ENCODE data around the gene SLC44A5.
"Not testable (repeated sequence)": the region's sequence is repeated elsewhere in the genome, so short reads cannot be mapped to it uniquely, and the experiment has no call there.

Gene SLC44A5

DNA sequence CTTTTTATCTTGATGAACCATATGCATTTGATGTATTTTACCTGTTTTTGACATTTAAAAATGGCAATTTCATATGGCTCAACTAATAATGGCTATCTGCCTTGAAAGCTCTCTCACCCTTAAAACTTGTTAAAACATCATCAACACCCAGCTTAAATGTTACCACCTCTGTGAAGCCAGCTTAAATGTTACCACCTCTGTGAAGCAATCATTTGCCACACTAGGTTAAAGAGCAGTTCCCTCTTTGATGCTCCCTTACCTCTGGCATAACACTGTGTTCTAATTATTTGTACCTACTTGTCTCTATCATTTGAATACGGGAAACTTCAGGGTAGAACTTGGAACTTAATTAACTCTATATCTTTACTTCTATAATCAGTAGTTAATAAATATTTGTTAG is 294.7 kb downstream of the SLC44A5 start:
- no peak for FAIRE-seq

DNA sequence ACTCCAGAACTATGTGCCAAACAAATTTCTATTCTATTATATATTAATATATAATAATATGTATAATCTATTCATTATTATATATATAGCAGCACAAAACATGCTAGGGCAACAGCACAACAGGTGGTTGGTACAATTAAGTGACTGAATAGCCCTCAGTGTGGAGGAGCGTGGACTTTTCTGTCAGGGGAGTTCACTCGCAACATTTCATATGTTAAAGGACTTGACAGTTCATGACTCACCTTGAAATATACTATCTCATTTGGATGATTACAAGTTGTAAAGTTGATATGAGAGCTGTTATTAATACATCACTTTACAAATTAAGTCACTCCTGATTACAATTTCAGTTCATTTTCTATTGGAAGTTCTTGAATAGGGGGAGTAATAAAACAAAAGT is 298.3 kb downstream of the SLC44A5 start:
- FAIRE-seq, result no peak

More for the DNA sequence above, 294.7 kb downstream of the SLC44A5 start:
- DNase-seq (ENCODE audit: insufficient read length, low spot score), result no peak

DNA sequence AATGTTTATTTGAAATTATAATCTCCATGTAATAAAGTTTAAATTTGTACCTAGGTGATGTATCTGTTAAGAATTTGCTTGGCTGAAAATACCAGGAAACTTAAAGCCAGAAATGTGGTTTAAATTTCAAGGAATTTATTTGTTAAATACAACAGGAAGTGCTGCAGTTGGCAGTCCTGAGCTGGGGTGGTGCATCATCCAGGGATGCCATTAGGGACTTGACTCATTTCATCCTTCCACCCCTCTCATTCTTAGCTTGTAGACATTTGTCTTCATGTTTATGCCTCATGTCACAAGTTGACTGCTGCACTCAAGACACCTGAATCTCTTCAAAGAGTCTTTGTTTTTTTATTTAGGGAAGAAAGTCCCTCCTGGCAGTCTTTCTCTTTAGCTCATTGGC is 300.8 kb downstream of the SLC44A5 start:
- DNase-seq (ENCODE audit: insufficient read length, low spot score) (no peak), FAIRE-seq (no peak)

More for the DNA sequence above, 298.3 kb downstream of the SLC44A5 start:
- no peak for DNase-seq (ENCODE audit: insufficient read length, low spot score)

DNA sequence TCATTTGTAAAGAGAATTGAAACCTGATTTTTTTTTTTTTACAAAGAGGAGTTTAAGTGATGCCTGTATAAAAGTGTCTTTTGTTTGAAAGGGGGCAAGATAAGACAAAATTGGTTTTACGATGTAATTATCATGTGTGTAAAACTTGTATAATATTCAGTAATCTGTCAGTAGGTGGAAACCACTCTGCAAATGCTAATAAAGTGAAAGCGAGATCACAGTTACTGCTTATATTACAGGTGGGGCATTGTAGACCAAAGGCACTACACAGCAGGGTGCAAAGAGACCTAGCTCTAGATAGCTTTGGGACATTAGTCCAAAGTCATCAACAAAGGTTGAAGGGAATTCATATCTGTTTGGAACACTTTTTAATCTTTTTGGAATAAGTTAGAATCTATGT is 302.5 kb downstream of the SLC44A5 start:
- no peak for DNase-seq (ENCODE audit: insufficient read length, low spot score)
- no peak for FAIRE-seq

DNA sequence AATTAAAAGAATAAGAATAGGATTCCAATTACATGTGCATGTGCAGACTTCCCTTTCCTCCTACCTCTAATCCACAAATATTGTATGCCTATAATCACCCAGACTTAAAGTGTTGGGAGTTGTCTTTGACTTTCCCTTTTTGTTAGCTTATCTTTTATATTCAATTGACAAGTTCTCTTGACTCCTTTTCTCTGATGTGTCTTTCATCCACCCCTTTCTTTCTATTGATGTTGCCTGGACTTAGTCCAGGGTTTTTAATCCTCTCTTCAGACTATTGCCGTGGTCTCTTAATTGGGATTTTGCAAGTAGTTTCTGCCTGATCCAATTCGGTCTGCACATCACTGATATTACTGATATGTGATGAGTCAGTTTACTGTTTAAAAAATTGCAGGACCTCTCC is 305.9 kb downstream of the SLC44A5 start:
- DNase-seq (ENCODE audit: insufficient read length, low spot score) (no peak), FAIRE-seq (no peak)

DNA sequence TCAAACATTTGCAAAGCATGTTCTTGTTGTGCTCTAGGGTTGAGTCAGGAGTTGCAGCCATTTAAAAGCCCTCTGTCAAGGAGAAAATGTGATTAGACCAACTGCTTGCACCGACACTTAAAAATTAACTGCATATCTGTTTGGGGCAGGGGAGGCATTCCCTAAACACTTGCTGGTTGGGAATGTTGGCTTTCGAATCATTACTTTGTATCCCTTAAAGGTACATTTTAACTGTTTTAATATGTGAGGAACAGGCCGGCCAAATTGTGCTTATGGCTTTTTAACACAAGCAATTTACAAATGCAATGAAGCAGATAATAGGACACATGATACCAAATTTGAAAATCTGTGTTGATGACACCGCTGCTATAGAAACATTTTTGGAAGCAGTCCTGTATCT is 317.6 kb downstream of the SLC44A5 start:
- no peak for DNase-seq (ENCODE audit: insufficient read length, low spot score)
- no peak for FAIRE-seq

DNA sequence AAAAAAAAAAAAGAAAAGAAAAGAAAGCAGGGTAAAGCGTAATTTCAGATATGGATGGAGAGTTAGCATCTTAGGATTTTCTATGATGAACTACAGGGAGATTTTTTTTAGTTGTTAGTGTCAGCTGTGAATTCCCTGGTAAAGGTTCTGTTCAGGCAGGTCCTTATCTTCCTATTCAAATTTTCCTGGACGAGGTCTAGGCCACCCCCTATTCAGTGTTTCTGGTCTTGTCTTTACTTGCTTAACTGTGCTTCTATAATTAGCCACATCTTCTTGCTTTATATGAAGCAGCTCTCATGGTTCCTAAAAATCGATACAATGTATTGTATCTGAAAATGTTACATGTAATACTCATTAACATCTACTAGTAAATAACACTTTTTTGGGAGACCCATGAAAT is 318.9 kb downstream of the SLC44A5 start:
- FAIRE-seq (no peak), DNase-seq (ENCODE audit: insufficient read length, low spot score) (no peak)

DNA sequence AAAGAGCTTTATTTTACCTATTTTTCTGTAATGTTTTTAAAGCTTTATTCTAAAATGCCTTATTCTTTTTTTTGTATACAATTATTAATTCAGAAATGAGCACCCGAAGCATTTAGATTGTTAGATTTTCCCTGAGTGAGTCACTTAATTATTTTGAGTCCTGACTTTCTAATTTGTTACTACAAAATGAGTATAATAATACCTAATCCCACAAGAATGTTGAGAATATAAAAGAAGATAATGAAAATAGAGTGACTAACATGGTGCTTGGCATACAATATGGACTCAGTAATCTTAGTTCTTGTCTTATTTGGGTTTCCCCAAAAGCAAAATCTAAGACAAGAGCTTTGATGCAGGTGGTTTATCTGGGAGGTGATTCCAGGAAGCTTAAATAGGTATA is 334.5 kb downstream of the SLC44A5 start:
- FAIRE-seq (no peak), DNase-seq (ENCODE audit: insufficient read length, low spot score) (no peak)

DNA sequence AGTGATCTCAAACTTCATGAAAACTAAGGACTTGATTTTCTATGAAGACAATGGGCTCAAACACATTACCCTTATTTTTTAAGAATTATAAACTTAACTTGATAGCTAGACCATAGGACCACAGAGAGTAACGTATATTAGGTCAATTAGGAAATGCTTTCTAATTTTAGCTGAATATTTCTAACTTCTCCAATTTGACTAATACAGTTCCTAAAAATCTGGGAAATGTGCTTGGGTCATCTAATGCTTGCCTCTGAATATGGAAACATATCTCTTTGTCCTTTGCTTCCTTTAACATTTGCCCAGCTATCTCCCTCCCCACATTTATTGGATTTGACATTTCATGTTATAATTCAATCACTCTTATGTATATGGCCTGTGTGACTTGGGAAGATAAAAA is 335.3 kb downstream of the SLC44A5 start:
- FAIRE-seq (no peak), DNase-seq (ENCODE audit: insufficient read length, low spot score) (no peak)

DNA sequence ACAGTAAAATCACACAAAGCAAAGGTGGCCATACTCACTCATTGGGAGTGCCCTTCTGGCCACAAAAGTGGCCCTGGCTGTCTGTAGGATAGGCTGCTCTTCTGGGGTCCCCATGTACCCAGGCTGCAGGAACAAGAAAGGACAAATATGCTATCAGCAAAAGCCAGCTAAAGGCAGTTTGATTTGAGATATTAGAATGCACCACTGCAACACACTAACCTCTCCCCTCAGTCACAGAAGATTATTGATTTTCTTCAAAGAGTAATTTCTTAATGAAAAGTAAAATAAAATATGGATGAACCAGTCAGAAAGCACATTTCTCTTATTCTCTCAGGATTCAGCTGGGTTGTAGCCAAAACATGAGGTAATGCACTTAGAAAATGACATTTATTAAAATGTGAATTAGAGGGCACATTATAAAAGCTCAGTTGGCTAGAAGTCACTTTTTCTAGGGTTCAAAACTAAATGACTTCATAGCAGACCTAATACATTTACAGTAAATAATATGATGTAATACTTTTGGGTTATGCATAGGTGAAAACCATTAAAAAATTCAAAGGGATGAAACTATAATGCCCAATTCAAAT is 335.9 kb downstream of the SLC44A5 start:
- DNase-seq (ENCODE audit: insufficient read length, low spot score) (no peak), FAIRE-seq (no peak)

DNA sequence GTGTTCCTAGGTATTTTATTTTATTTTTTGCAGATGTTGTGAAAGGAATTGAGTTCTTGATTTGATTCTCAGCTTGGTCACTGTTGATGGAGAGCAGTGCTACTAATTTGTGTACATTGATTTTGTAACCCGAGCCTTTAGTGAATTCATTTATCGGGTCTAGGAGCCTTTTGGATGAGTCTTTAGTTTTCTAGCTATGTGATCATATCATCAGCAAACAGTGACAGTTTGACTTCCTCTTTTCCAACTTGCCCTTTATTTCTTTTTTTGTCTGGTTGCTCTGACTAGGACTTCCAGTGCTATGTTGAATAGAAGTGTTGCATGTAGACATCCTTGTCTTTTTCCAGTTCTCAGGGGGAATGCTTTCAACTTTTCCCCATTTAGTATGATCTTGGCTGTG is 337.8 kb downstream of the SLC44A5 start:
- DNase-seq (ENCODE audit: insufficient read length, low spot score), result no peak
- FAIRE-seq, result no peak

DNA sequence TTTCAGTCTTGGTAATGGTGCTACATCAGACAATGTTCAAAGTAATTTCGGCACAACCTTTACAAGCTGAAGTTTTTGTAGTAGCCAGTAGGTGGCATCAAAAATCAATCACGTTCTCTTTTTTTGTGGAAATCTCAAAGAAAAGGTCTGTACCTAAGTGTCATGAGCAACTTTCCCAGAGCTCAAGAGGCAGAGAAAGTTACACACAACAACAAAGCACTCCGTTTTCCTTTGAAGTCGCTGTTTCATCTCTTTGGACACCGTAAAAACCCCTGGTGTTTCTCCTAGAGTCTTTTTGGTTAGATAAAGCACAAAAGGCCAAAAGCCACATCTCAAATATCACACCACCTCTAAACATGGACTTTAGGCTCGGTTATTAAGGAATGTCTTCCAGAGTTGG is 345.1 kb downstream of the SLC44A5 start:
- FAIRE-seq (no peak), DNase-seq (ENCODE audit: insufficient read length, low spot score) (no peak)

DNA sequence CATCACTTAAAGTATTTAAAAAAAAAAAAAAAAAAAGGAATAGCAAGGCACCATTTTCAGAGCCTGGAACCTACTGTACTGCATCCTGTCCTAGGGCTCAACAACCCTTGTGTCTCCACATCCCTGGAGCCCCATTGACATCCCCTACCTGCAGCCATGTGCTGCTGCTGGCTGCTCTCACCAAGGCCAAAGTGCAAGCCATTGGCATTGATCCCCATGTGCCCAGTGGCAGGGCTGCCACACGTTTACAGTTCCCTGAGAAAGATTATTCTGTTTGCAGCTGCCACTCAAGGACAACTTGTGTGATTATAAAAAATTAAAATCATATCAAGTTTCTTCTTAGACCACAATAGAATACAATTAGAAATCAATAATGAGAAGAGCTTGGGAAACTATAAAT is 346.8 kb downstream of the SLC44A5 start:
- no peak for DNase-seq (ENCODE audit: insufficient read length, low spot score)
- FAIRE-seq, result no peak

DNA sequence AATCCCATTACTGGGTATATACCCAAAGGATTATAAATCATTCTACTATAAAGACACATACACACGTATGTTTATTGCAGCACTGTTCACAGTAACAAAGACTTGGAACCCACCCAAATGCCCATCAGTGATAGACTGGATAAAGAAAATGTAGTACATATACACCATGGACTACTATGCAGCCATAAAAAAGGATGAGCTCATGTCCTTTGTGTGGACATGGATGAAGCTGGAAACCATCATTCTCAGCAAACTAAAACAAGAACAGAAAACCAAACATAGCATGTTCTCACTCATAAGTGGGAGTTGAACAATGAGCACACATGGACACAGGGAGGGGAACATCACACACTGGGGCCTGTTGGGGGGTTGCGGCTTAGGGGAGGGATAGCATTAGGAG is 347.3 kb downstream of the SLC44A5 start:
- FAIRE-seq; DNase-seq (ENCODE audit: insufficient read length, low spot score): not testable (repeated sequence)

DNA sequence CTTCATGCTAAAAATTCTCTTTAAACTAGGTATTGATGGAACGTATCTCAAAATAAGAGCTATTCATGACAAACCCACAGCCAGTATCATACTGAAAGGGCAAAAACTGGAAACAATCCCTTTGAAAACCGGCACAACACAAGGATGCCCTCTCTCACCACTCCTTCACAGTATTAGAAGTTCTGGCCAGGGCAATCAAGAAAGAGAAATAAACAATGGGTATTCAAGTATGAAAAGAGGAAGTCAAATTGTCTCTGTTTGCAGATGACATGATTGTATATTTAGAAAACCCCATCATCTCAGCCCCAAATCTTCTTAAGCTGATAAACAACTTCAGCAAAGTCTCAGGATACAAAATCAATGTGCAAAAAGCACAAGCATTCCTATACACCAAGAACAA is 349.0 kb downstream of the SLC44A5 start:
- DNase-seq (ENCODE audit: insufficient read length, low spot score); FAIRE-seq: not testable (repeated sequence)

DNA sequence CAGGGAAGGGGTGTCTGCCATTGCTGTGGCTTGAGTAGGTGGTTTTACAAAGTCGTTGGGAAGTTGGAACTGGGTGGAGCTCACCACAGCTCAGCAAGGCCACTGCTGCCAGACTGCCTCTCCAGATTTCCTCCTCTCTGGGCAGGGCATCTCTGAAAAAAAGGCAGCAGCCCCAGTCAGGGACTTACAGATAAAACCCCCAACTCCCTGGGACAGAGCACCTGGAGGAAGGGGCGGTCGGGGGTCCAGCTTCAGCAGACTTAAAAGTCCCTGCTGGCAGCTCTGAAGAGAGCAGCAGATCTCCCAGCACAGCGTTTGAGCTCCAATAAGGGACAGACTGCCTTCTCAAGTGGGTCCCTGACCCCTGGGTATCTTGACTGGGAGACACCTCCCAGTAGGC is 352.6 kb downstream of the SLC44A5 start:
- FAIRE-seq (no peak), DNase-seq (ENCODE audit: insufficient read length, low spot score) (no peak)

DNA sequence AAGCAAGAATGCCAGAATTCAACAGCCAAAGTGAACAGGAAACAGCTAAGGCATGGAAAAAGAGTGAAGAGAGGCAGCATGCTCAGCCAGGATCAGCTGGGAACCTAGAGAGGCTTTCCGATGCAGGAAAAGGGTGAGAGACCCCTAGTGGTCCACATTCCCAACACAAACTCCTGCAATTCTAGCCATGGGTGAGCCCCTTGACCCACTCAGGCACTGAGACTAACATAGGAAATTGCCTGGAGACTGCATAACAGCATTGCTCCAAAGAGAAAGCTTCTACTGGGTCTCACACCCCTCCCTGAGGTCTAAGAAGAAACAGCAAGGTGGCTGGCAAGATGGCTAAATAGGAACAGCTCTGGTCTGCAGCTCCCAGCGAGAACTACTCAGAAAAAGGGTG is 353.5 kb downstream of the SLC44A5 start:
- no peak for DNase-seq (ENCODE audit: insufficient read length, low spot score)

DNA sequence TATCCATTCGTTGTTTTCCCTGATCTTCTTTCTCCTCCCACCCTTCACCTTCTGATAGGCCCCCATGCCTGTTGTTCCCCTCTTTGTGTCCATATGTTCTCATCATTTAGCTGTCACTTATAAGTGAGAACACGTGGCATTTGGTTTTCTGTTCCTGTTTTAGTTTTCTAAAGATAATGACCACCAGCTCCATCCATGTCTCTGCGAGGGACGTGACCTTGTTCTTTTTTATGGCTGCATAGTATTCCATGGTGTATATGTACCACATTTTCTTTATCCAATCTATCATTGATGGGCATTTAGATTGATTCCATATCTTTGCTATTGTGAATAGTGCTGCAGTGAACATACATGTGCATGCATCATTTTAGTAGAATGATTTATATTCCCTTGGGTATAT is 360.8 kb downstream of the SLC44A5 start:
- not testable (repeated sequence) for DNase-seq (ENCODE audit: insufficient read length, low spot score); FAIRE-seq

More for the DNA sequence above, 353.5 kb downstream of the SLC44A5 start:
- no peak for FAIRE-seq

DNA sequence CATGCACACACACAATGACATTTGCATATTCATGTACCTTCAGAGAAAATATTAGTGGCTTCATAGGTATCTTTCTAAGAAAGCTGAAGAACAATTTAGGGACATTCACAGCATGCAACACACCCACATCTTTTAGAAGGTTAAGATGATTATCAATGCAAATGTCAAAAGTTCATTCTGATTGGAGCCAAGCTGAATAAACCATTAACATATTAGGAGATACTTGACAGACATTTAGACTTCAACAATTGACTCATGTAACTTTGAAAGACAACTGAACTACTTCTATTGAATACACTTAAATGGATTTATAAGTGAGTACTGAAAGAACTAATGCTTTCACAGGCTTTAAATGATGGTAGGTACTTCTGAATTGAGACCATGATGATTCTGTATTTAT is 365.7 kb downstream of the SLC44A5 start:
- no peak for DNase-seq (ENCODE audit: insufficient read length, low spot score)
- no peak for FAIRE-seq

DNA sequence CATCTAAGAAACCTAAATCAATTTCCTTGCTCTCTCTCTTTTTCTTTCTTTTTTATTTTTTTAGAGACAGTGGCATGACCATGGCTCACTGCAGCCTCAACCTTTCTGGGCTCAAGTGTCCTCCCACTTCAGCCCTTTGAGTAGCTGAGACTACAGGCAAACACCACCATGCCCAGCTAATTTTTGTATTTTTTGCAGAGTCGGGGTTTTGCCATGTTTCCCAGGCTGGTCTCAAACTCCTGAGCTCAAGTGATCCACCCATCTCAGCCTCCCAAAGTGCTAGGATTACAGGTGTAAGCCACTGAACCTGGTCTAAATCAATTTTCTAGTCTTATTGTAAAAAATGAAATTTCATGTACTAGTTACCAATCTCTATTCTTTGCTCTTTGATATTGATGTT is 367.8 kb downstream of the SLC44A5 start:
- no peak for FAIRE-seq

DNA sequence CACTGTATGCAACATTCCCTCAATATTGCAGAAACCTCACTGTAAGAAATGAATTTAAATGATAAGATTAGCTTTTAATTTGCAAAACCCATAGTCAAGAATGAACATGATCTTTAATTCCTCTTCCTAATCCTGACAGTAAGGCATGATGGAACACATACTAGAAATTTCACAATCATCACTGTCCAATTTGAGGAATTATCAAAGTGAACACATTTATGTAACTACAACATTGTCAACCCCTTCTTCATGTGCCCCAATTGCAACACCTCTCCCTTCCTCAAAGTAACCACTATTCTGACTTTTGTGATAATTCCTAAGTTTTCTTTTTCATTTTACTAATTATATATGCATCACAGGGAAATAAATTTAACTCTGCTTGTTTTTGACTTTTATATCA is 373.6 kb downstream of the SLC44A5 start:
- no peak for FAIRE-seq
- DNase-seq (ENCODE audit: insufficient read length, low spot score), result no peak

More for the DNA sequence above, 367.8 kb downstream of the SLC44A5 start:
- DNase-seq (ENCODE audit: insufficient read length, low spot score), result no peak

DNA sequence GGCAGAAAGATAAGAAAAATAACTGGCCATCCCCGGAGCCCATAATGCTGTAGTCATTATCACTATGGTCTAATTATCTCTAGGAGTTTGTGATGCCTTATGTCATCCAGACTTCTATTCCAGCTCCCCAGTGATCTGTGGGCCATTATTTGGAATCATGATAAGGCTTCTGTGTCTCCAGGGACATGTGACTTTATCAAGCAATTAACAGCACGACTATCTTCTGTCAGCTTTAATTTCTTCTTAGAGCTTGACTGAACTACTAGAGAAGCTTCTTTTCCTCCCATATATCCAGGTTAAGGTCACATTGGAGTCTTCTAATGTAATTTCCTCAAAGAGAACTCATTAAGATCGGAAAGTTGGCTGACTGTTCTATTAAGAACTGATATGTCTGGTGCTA is 376.4 kb downstream of the SLC44A5 start:
- FAIRE-seq (no peak), DNase-seq (ENCODE audit: insufficient read length, low spot score) (no peak)

DNA sequence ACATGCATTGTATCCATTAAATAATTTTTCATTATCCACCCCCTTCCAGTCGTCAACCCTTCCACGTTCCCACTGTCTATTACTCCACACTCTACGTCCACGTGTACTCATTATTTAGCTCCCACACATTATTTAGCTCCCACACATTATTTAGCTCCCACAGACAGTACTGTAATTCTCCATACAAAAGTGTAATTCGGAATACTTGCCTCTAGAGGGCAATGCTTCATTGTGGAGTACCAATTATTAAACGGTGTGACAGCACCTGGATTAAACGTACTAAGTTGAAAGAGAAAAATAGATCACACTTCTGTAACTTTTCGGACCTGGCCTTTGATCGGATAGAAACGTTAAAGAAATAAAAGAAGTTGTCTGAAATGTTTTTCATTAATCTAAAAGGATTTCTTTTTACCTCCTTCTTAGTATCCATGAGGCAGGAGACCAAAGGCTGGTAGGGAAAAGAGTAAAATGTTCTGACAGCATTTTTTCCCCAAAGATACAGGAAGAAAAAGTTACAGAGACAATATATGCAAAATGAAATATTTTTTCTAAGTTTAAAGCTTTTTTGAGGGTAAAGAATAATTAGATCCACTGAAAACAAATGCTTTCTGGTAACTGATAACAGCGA is 377.5 kb downstream of the SLC44A5 start:
- DNase-seq (ENCODE audit: insufficient read length, low spot score) (no peak), FAIRE-seq (no peak)
